ENCODE data around the gene ATAD3C. TPM values are rescaled to one million over a fixed set of nuclear protein-coding genes. Genes with fewer than 3 reads are reported as not detected.
A peak's percentile ranks its signal among the peaks of the same experiment; 100 is the strongest.
"Not testable (repeated sequence)": the region's sequence is repeated elsewhere in the genome, so short reads cannot be mapped to it uniquely, and the experiment has no call there.

ATAD3C gene, protein sequence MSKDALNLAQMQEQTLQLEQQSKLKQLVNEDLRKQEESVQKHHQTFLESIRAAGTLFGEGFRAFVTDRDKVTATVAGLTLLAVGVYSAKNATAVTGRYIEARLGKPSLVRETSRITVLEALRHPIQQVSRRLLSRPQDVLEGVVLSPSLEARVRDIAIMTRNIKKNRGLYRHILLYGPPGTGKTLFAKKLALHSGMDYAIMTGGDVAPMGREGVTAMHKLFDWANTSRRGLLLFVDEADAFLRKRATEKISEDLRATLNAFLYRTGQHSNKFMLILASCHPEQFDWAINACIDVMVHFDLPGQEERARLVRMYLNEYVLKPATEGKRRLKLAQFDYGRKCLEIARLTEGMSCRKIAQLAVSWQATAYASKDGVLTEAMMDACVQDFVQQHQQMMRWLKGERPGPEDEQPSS
- 0.06 TPM in 1 of 2 replicates, not detected in the other for polyA plus RNA-seq (2014; cell fraction: cytosol; rRNA removed)
- polyA plus RNA-seq (2014; cell fraction: nucleus; rRNA removed) = not detected in 2 replicates

- DNase-seq (ENCODE audit: low spot score) = no peak
Observed at GRCh38 chr1:1449099-1449739, at the start of gene ATAD3C. Gene ATAD3C, plus strand, starts transcription at chr1:1449689. Its CDS starts 995 bp downstream, at chr1:1450684.

GRCh38 chr1:1399872-1400575 lies 49.5 kb upstream of the ATAD3C start:
- no peak for DNase-seq (ENCODE audit: low spot score)

DNA sequence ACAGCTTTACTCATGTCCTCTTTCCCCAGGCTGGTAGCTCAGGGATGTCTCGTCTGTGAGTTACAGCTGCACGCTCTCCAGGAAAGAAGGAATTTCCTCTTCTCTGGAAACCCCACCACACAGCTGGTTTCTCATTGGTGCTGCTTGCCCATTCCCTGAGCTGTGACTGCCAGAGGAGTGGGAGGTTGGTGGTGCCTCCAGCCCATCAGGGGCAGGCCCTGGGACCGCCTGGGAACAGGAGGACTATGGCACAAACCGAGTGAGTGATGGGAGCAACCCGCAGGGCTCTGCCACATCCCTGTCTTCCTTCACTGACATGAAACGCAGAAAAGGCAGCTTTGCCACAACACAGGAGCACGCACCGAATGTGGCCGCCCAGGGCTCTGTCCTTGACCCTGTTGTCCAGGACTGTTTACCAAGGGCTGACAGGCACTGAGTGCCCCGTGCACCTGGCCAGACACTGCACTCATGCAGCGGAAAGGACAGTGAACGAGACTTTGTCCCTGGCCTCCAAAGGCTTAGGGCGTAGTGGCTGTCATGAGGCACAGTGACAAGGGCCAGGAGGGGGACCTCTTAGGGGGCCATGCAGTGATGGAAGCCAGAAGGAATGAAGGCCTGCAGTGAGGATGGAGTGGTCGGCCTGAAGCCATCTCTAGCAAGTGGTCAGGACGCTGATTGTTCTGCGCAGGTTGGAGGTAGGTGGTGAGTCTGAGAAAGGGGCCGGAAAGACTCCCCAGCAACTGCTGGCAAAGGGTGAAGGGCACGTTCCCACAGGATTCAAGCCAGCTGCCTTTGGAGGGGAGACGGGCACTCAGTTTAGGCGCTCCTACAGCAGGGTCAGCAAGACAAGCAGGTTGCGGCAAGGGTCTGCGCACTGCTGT lies 48.7 kb upstream of the ATAD3C start:
- no peak for DNase-seq (ENCODE audit: low spot score)

DNA sequence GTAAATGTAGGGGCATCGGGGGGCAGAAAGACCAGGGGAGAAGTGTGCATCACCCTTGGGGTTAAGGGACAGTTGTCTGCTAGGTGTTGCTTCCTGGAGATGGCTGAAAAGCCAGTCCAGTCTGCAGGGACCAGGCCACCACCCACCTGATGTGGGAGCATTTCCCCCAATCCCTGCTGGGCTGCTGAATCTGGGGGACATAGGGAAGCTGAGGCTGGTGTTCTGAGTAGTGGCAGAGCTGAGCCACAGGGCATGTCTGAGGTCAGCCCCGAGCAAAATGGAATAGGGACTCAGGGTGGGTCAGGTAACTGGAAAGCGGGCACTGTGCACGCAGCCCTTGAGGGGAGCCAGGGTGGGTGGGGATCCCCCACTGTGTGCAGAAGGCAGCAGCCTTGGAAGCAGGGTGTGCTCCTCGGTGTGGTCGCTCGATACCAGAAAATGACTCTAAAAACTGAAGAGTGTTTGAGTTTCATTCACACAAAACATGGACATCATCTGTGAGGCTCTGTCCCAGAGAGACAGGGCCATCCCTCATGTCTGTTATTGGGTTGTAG lies 48.0 kb upstream of the ATAD3C start:
- DNase-seq (ENCODE audit: low spot score) = no peak

GRCh38 chr1:1402072-1402900 lies 47.2 kb upstream of the ATAD3C start:
- DNase-seq (ENCODE audit: low spot score) = peak; percentile 29

GRCh38 chr1:1402901-1403392 lies 46.5 kb upstream of the ATAD3C start:
- DNase-seq (ENCODE audit: low spot score) = not testable (repeated sequence)

GRCh38 chr1:1403653-1404052 lies 45.8 kb upstream of the ATAD3C start:
- no peak for DNase-seq (ENCODE audit: low spot score)

DNA sequence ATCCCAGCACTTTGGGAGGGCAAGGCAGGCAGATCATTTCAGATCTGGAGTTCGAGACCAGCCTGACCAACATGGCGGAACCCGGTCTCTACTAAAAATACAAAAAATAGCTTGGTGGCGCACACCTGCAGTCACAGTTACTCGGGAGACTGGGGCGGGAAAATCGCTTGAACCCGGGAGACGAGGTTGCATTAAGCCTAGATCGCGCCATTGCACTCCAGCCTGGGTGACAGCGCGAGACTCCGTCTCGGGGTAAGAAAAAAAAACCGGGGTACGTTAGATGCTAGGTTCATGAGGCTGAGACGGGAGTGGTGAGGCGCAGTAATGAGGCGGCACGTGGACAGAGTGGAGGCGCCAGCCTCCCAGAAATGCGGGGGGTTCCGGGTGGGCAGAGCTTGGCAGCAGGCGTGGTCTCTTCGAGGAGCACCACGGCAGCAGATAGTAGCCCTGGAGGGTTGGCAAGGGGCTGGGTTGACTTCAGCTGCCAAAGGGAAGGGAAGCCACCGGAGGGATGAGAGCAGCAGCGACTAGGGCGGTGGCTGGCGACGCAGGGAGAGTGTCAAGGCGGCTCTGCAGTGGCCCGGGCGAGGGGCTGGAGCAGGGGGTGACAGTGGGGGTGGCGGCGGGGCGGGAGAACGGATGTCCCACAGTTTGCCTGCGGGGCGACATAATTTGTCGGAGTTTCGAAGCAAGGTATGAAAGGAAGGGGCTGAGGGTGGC lies 43.2 kb upstream of the ATAD3C start:
- DNase-seq (ENCODE audit: low spot score) = no peak

- peak; percentile 84 for DNase-seq (ENCODE audit: low spot score)
Observed at GRCh38 chr1:1406821-1407635, 42.5 kb upstream of the ATAD3C start, which contains the start of gene MRPL20. Gene MRPL20, minus strand, starts transcription at chr1:1407293. Its CDS starts 76 bp downstream, at chr1:1407217.

DNA sequence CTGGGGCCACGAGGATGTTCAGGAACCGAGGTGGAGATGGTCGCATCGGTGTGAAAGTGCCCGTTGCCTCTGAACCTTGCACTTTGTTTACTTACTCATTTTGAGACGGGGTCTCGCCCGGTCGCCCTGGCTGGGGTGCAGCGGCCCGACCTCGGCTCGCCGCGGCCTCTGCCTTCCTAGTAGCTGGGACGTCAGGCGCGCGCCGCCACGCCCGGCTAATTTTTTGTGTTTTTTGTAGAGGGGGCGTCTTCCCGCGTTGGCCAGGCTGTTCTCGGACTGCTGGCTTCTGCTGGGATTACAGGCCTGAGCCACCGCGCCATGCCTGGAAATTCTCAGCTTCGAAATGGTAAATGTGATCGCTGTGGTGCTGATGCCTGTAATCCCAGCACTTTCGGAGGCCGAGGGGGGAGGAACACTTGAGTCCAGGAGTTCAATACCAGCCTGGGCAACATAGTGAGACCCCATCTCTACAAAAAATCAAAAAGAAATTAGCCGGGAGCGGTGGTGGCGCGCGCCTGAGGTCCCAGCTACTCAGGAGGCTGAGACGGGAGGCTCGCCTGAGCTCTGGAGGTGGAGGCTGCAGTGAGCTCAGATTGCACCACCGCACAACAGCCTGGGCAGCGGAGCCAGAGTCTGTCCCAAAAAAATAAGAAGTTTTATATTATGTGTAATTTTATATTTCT lies 41.7 kb upstream of the ATAD3C start:
- no peak for DNase-seq (ENCODE audit: low spot score)

- not testable (repeated sequence) for DNase-seq (ENCODE audit: low spot score)
Observed at GRCh38 chr1:1410238-1410637, 39.3 kb upstream of the ATAD3C start.

DNA sequence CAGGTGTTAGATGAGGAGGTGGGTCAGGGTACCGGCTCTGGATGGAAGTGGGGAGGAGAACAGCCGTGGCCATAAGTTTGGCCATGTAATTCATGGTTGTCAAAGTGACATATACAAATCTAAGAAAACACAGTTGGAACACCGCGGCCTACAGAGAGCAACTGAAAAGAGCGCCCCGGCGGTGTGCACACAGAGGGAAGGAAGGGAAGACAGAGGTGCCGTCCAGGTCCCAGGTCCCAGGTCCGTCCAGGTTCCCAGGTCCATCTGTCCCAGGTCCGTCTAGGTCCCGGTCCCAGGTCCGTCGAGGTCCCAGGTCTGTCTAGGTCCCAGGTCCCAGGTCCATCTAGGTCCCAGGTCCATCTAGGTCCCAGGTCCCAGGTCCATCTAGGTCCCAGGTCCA lies 37.9 kb upstream of the ATAD3C start:
- DNase-seq (ENCODE audit: low spot score) = no peak

DNA sequence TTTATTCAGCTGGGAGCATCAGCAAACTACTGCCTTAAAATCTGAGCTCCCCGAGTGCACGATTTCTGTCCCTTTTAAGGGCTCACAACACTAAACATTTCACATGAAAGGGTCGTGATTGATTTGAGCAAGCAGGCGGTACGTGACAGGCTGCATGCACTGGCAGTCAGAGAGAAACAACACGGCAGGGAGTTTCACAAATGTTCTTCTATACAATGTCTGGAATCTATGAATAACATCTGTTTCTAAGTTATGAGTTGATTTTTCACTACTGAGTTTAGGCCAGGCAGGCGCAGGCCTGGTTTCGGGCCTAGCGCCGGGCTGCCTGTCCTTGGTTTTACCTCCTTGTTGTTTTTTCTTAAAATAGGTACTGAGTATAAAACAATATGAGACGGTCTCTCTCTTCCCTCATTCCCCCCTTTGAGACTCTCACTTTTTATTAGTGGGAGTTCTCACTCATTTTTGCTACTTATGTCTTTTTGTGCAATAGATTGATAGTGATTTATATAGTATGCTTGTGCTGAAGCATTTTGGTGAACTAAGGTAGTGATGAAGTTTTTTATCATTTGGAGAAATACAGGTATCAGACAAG lies 37.1 kb upstream of the ATAD3C start:
- not testable (repeated sequence) for DNase-seq (ENCODE audit: low spot score)

DNA sequence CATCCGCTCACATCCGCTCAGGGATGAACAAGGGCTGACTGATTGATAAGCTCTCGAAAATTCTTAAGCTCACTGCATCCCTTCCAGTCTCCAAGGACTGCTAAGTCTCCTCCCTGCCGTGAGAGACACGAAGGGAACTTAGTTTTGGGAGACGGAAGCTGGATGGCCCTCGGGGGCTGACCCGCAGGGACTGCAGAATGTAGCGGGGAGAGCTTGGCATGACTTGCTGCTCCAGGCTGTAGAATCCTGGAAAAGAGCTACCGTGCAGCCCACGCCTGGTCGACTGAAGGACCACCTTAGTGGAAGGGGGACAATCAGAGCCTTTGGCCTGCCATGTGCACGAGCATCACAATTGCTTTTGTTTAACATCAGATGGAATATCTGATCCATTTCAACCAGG lies 33.7 kb upstream of the ATAD3C start:
- DNase-seq (ENCODE audit: low spot score) = no peak

DNA sequence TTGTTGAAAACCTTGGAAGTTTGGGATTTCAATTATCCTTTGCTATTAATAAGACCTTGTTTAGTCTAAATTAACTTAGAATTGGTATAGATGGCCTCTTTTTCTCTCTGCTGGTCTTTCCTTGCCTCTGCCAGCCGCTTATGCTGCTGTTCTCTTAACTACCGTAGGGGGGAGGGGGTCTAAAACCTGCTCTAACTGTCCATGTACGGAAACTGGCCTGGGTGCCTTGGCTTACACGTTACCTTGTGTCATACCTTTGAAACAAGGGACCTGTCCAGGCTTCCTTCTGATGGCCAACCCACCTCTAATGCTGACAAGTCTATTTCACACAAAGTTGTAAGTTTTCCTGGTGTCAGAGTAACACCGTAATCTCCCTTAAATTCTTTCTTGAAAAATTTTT lies 32.1 kb upstream of the ATAD3C start:
- not testable (repeated sequence) for DNase-seq (ENCODE audit: low spot score)

- not testable (repeated sequence) for DNase-seq (ENCODE audit: low spot score)
Observed at GRCh38 chr1:1417825-1418463, 31.5 kb upstream of the ATAD3C start.
